HCT116 (cell line): ENCODE results near the gene RPTOR. TPM values are rescaled to one million over a fixed set of nuclear protein-coding genes. Genes with fewer than 3 reads are reported as not detected.

Experiments used
- ATAC-seq: fragments of 200-7000 bp; cut with Tn5 transposase; 2 replicates; pipeline ENCODE4 v1.9.1; 2020; ENCODE audit warnings: mild to moderate bottlenecking, moderate library complexity
- BruUV-seq: library from RNA; stranded (reverse); fragments of 400-500 nt; replicated peaks from 2 replicates; lab custom pipeline; 2021; lab: Mats Ljungman, UMichigan
- CTCF ChIA-PET: fragments of 300-600 bp; sonication (Branson Sonifier 250); formaldehyde crosslinking; loops from one replicate; lab custom pipeline; 2021; ENCODE audit warnings: antibody characterized with exemption; lab: Charles Lee
- POLR2A ChIA-PET: fragments of 300-600, 350-600 bp; sonication (Branson Sonifier 250); formaldehyde crosslinking; loops from one replicate; lab custom pipeline; 2021; ENCODE audit warnings: antibody characterized with exemption; lab: Charles Lee
- RAD21 ChIA-PET, 2 experiments: fragments of 300-600 bp; sonication (Branson Sonifier 250); formaldehyde crosslinking; loops; one replicate each; lab custom pipeline; 2023; ENCODE audit warnings: low total read pairs in 2 of 2; ENCODE audit not compliant: uncharacterized antibody in 2 of 2, unreplicated experiment in 2 of 2, low non-redundant PET in 1 of 2; lab: Charles Lee
- DNase-seq: peaks from one replicate; pipeline ENCODE4 v3.0.0-alpha.2; 2010; ENCODE audit warnings: low read depth, low spot score
- H2AFZ ChIP-seq: fragments of 200-600 bp; shearing (Covaris generic), sonication (generic); 2 replicates; pipeline ENCODE4 v1.6.1; 2017; ENCODE audit warnings: low read depth, mixed run types, mixed read lengths, antibody characterized with exemption, low read length; ENCODE audit not compliant: poor library complexity, severe bottlenecking
- H3K27ac ChIP-seq: 2 replicates; pipeline ENCODE4 v1.5.1; 2012; ENCODE audit warnings: low read depth, low read length
- H3K27me3 ChIP-seq: fragments of 200-600 bp; sonication (generic); 2 replicates; pipeline ENCODE4 v1.6.1; 2016; ENCODE audit warnings: mixed run types, low read length, mixed read lengths; ENCODE audit not compliant: insufficient read depth
- H3K36me3 ChIP-seq, 2 experiments: fragments of 200-500 bp in 1 of 2; fragments of 200-600 bp in 1 of 2; sonication (Bioruptor generic) in 1 of 2; sonication (generic) in 1 of 2; 2 replicates each; pipeline versions ENCODE4 v1.5.1 to v1.6.1; 2014 to 2016; ENCODE audit warnings: low read length in 2 of 2, inconsistent platforms in 1 of 2, mixed read lengths in 1 of 2, mixed run types in 1 of 2; ENCODE audit not compliant: insufficient read depth in 2 of 2, control insufficient read depth in 1 of 2
- H3K4me1 ChIP-seq, 2 experiments: fragments of 200-600 bp in 1 of 2; sonication (generic) in 1 of 2; 2 replicates each; pipeline versions ENCODE4 v1.5.1 to v1.6.1; 2012 to 2017; ENCODE audit warnings: low read length in 2 of 2, inconsistent platforms in 1 of 2, mild to moderate bottlenecking in 1 of 2, mixed read lengths in 1 of 2, mixed run types in 1 of 2, moderate library complexity in 1 of 2; ENCODE audit not compliant: insufficient read depth in 2 of 2, control insufficient read depth in 1 of 2
- H3K4me2 ChIP-seq: fragments of 200-600 bp; sonication (generic); 2 replicates; pipeline ENCODE4 v1.6.1; 2017; ENCODE audit warnings: mixed run types, low read length, mixed read lengths
- H3K4me3 ChIP-seq, 2 experiments: fragments of 200-600 bp in 1 of 2; sonication (generic) in 1 of 2; replicated peaks in 1 of 2; 2 replicates each; pipeline ENCODE4 v1.5.1; 2011 to 2016; ENCODE audit warnings: low read length in 2 of 2, control low read depth in 1 of 2, low read depth in 1 of 2, mild to moderate bottlenecking in 1 of 2, mixed read lengths in 1 of 2, mixed run types in 1 of 2
- H3K79me2 ChIP-seq: fragments of 200-600 bp; sonication (generic); 2 replicates; pipeline ENCODE4 v1.6.1; 2017; ENCODE audit warnings: mild to moderate bottlenecking, mixed run types, low read length, moderate library complexity, mixed read lengths; ENCODE audit not compliant: insufficient read depth
- H3K9ac ChIP-seq: fragments of 200-600 bp; sonication (generic); 2 replicates; pipeline ENCODE4 v1.6.1; 2016; ENCODE audit warnings: low read length, mixed read lengths
- H3K9me2 ChIP-seq: fragments of 200-600 bp; sonication (generic), shearing (Covaris generic); 2 replicates; pipeline ENCODE4 v1.6.1; 2017; ENCODE audit warnings: mixed run types, mild to moderate bottlenecking, moderate library complexity; ENCODE audit not compliant: insufficient read depth
- H3K9me3 ChIP-seq, 2 experiments: fragments of 200-500 bp in 1 of 2; fragments of 200-600 bp in 1 of 2; sonication (Bioruptor generic) in 1 of 2; sonication (generic) in 1 of 2; 2 replicates each; pipeline ENCODE4 v1.6.1; 2014 to 2017; ENCODE audit warnings: low read length in 2 of 2, mixed read lengths in 2 of 2, inconsistent platforms in 1 of 2, low read depth in 1 of 2, mild to moderate bottlenecking in 1 of 2, mixed run types in 1 of 2, moderate library complexity in 1 of 2; ENCODE audit not compliant: control insufficient read depth in 1 of 2, insufficient read depth in 1 of 2
- H4K20me1 ChIP-seq: fragments of 200-600 bp; sonication (generic), shearing (Covaris generic); 2 replicates; pipeline ENCODE4 v1.6.1; 2017; ENCODE audit warnings: mixed run types, mild to moderate bottlenecking, moderate library complexity; ENCODE audit not compliant: insufficient read depth
- CBX3 ChIP-seq: IDR thresholded peaks from 2 replicates; pipeline ENCODE4 v1.6.1; 2012; ENCODE audit warnings: low read depth
- CTCF ChIP-seq, 3 experiments: fragments of 200-600 bp in 1 of 3; sonication (generic) in 1 of 3; IDR thresholded peaks in 2 of 3; conservative IDR thresholded peaks in 1 of 3; 2 replicates each; pipeline ENCODE4 v1.5.1; 2012 to 2017; ENCODE audit warnings: low read depth in 2 of 3, low read length in 2 of 3, antibody characterized with exemption in 1 of 3, borderline replicate concordance in 1 of 3, control low read depth in 1 of 3, mild to moderate bottlenecking in 1 of 3, mixed read lengths in 1 of 3, mixed run types in 1 of 3, moderate library complexity in 1 of 3; ENCODE audit not compliant: insufficient read depth in 1 of 3
- EGR1 ChIP-seq: IDR thresholded peaks from 2 replicates; pipeline ENCODE4 v1.6.1; 2012; ENCODE audit warnings: low read depth
- EZH2phosphoT487 ChIP-seq: fragments of 200-600 bp; IDR thresholded peaks from 2 replicates; pipeline ENCODE4 v1.6.1; 2018; ENCODE audit warnings: antibody characterized with exemption, borderline replicate concordance
- FOSL1 ChIP-seq: IDR thresholded peaks from 2 replicates; pipeline ENCODE4 v1.6.1; 2012; ENCODE audit warnings: low read depth
- JUND ChIP-seq: IDR thresholded peaks from 2 replicates; pipeline ENCODE4 v1.6.1; 2012
- REST ChIP-seq: IDR thresholded peaks from 2 replicates; pipeline ENCODE4 v1.6.1; 2012; ENCODE audit warnings: low read depth
- ZBTB33 ChIP-seq: IDR thresholded peaks from 2 replicates; pipeline ENCODE4 v1.6.1; 2011; ENCODE audit warnings: mild to moderate bottlenecking, low read length, moderate library complexity; ENCODE audit not compliant: insufficient replicate concordance; ENCODE audit errors: extremely low read depth
- intact Hi-C: fragments of 100-400 bp; cut with micrococcal nuclease; formaldehyde crosslinking; loops from 2 replicates; pipeline ENCODE4 v1.10.0; 2022
- total RNA-seq: library from RNA; stranded (reverse); gene quantifications from one replicate; pipeline ENCODE4 v1.2.1, GENCODE V29; 2021; ENCODE audit not compliant: unreplicated experiment

Gene RPTOR
- total RNA-seq, 1 experiment from 2014 or later, result 69.5 TPM

- Histone ChIP-seq H3K4me2 (no peak overlapping the region), H3K27ac (no peak overlapping the region), H3K27me3 (peaks cover 12% of the 10 kb centered on the region), H3K9me3 (no peaks in the 10 kb centered on the region), H4K20me1 (no peaks in the 10 kb centered on the region), H3K9ac (no peak overlapping the region), H3K36me3 (peaks cover 24 to 34% of the 10 kb centered on the region in 2 experiments; a peak in 3 of 4 replicates), H2AFZ (no peak overlapping the region), H3K4me1 (peaks cover 8 to 16% of the 10 kb centered on the region in 2 experiments), H3K9me2 (no peaks in the 10 kb centered on the region), H3K79me2 (no peaks in the 10 kb centered on the region), H3K4me3 (no peak overlapping the region)
- intact Hi-C loops, result no loop called here
- no peak for TF ChIP-seq EZH2phosphoT487
- TF ChIP-seq ZBTB33, result no peak
- ChIA-PET RAD21 (no interaction called here), CTCF (no interaction called here), POLR2A (no interaction called here)
- DNase-seq (no peak), ATAC-seq (no peak)
- BruUV-seq, result no TSS peak
Measured at GRCh38 chr17:81000334-81000630, 455.6 kb downstream of the RPTOR start.

- H3K9me2 ChIP-seq, result no peaks in the 10 kb centered on the region
- no peak overlapping the region for H3K9ac ChIP-seq
- H3K4me3 ChIP-seq, result no peak overlapping the region
- TF ChIP-seq REST (no peak), JUND (no peak), CTCF (IDR thresholded peaks at IDR 0.05 in 2 of 3, conservative IDR thresholded peaks at IDR 0.05 in 1 of 3; ENCODE audit: borderline replicate concordance in 1 of 3, insufficient read depth in 1 of 3, low read depth in 2 of 3, low read length in 2 of 3) (no peak), EGR1 (no peak), FOSL1 (no peak), ZBTB33 (no peak), CBX3 (no peak)
- H2AFZ ChIP-seq, result no peak overlapping the region
- peaks cover 24 to 29% of the 10 kb centered on the region in 2 experiments; a peak in 3 of 4 replicates for H3K36me3 ChIP-seq
- ChIA-PET POLR2A (no interaction called here), CTCF (no interaction called here), RAD21 (no interaction called here)
- H3K79me2 ChIP-seq, result no peaks in the 10 kb centered on the region
- peak; percentile 3; the same call in 1 of the 2 replicates for ATAC-seq
- no peaks in the 10 kb centered on the region for H4K20me1 ChIP-seq
- no TSS peak for BruUV-seq
- DNase-seq, result no peak
- H3K4me1 ChIP-seq, result peaks cover 8 to 16% of the 10 kb centered on the region in 2 experiments
- intact Hi-C loops, result no loop called here
- H3K9me3 ChIP-seq, result no peaks in the 10 kb centered on the region
- peaks cover 12% of the 10 kb centered on the region for H3K27me3 ChIP-seq
- no peak overlapping the region for H3K4me2 ChIP-seq
- no peak overlapping the region for H3K27ac ChIP-seq
Measured at GRCh38 chr17:81000631-81001357, 456.2 kb downstream of the RPTOR start.
